Heart left ventricle (tissue), 13 donors: ENCODE results near the gene RRAS.

ENCODE experiments used
- POLR2A ChIP-seq, 2 donors: fragments of 450-650 bp; IDR thresholded peaks; one replicate each; pipeline ENCODE4 v1.6.1; 2017; ENCODE audit warnings: antibody characterized with exemption in 2 of 2, mild to moderate bottlenecking in 2 of 2, moderate library complexity in 2 of 2
- TF ChIP-seq, protein P1 (sequence below), 12 donors: fragments of 200-600 bp; sonication (generic) in 4 of 12; IDR thresholded peaks; one replicate each; pipeline versions ENCODE4 v1.5.0 to v1.8.0; 2018 to 2022; ENCODE audit warnings: antibody characterized with exemption in 12 of 12, mild to moderate bottlenecking in 5 of 12
- donor health status: ischemic (EF 13 %, LVEDD 7.1; RV severe dilation, severe dysfunction).
- donor health status: DM: no; HTN: yes; CAD: no.
- donor health status: DM: no; HTN: no; CAD: no.
- donor health status: ischemic (EF 25% LVEDD 6.9; RV normal size, moderate dysfunction).
- donor health status: ischemic (EF 25% LVEDD 5.7; RV mildly dilated, moderate dysfunction).
- donor health status: ischemic (EF 35%, LVEDD 5.7; RV mildly dilated, moderate dysfunction).
- donor health status: nonischemic (EF 11% LVEDD 7.7; RV severe dilation, severe dysfunction).
- donor health status: DM: yes; HTN: yes; CAD: no.
- donor health status: PGD.
- donor health status: ischemic (EF 29% LVEDD 5.4; RV normal size, mild dysfunction).
- donor health status: nonischemic (EF 23%, LVEDD 6.1; RV moderate dilation, normal function).

- TF ChIP-seq, protein P1, sequence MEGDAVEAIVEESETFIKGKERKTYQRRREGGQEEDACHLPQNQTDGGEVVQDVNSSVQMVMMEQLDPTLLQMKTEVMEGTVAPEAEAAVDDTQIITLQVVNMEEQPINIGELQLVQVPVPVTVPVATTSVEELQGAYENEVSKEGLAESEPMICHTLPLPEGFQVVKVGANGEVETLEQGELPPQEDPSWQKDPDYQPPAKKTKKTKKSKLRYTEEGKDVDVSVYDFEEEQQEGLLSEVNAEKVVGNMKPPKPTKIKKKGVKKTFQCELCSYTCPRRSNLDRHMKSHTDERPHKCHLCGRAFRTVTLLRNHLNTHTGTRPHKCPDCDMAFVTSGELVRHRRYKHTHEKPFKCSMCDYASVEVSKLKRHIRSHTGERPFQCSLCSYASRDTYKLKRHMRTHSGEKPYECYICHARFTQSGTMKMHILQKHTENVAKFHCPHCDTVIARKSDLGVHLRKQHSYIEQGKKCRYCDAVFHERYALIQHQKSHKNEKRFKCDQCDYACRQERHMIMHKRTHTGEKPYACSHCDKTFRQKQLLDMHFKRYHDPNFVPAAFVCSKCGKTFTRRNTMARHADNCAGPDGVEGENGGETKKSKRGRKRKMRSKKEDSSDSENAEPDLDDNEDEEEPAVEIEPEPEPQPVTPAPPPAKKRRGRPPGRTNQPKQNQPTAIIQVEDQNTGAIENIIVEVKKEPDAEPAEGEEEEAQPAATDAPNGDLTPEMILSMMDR (IDR thresholded peaks at IDR 0.05), result peak in 1 of 12 donors; percentile 10
- TF ChIP-seq POLR2A (IDR thresholded peaks at IDR 0.05), result peak in 1 of 2 donors; percentile 73
These were observed 49.6 kb downstream of the RRAS start for GRCh38 chr19:49590071-49590970.
